Measurements from ENCODE around the gene FAM9C. TPM values are rescaled to one million over a fixed set of nuclear protein-coding genes. Genes with fewer than 3 reads are reported as not detected.

FAM9C gene
- total and polyA plus RNA-seq, 5 donors from 2014 or later, result not detected

- Histone ChIP-seq H3K4me3 (ENCODE audit: low read depth, low read length) (peak overlapping the region; percentile 51), H3K9me3 (ENCODE audit: control insufficient read depth in 2 of 2, low read length in 2 of 2) (no peaks in the 10 kb centered on the region), H3K36me3 (ENCODE audit: control insufficient read depth, insufficient read depth, low read length) (no peaks in the 10 kb centered on the region), H3K27ac (ENCODE audit: insufficient read depth, low read length, poor library complexity, severe bottlenecking) (peak overlapping the region; percentile 55), H3K4me1 (ENCODE audit: control insufficient read depth, insufficient read depth, low read length, poor library complexity, severe bottlenecking) (peaks cover 46% of the 10 kb centered on the region), H3K27me3 (ENCODE audit: control insufficient read depth, insufficient read depth, low read length) (no peaks in the 10 kb centered on the region)
- peak overlapping the region in 3 of 4 donors; percentile 15 to 75 (median 59) for H3K4me3 Mint-ChIP-seq
- no peaks in the 10 kb centered on the region for H3K27me3 Mint-ChIP-seq
- peak in 2 of 3 donors; percentile 33 to 71 for DNase-seq
- peaks cover 31 to 77% (median 46%) of the 10 kb centered on the region in 4 donors for H3K4me1 Mint-ChIP-seq
- ATAC-seq (ENCODE audit: low read depth in 2 of 2), result peak; percentile 31 to 45
- H3K36me3 Mint-ChIP-seq, result no peaks in the 10 kb centered on the region
- no peaks in the 10 kb centered on the region for H3K9me3 Mint-ChIP-seq
- H3K27ac Mint-ChIP-seq, result peak overlapping the region; percentile 74 to 96 (median 89)
These were observed 14.3 kb downstream of the FAM9C start for GRCh38 chrX:13029887-13030771.

GRCh38 chrX:13029637-13029886 is 14.9 kb downstream of the FAM9C start:
- H3K4me1 ChIP-seq (ENCODE audit: control insufficient read depth, insufficient read depth, low read length, poor library complexity, severe bottlenecking), result peaks cover 49% of the 10 kb centered on the region
- Mint-ChIP-seq H3K4me3 (peak overlapping the region in 2 of 4 donors; percentile 50 to 69), H3K27ac (peak overlapping the region; percentile 74 to 96 (median 89)), H3K36me3 (no peaks in the 10 kb centered on the region), H3K4me1 (peaks cover 31 to 82% (median 49%) of the 10 kb centered on the region in 4 donors), H3K9me3 (no peaks in the 10 kb centered on the region), H3K27me3 (no peaks in the 10 kb centered on the region)
- no peak for ATAC-seq (ENCODE audit: low read depth in 2 of 2)
- H3K36me3 ChIP-seq (ENCODE audit: control insufficient read depth, insufficient read depth, low read length), result no peaks in the 10 kb centered on the region
- peak overlapping the region; percentile 55 for H3K27ac ChIP-seq (ENCODE audit: insufficient read depth, low read length, poor library complexity, severe bottlenecking)
- DNase-seq, result no peak
- H3K27me3 ChIP-seq (ENCODE audit: control insufficient read depth, insufficient read depth, low read length), result no peaks in the 10 kb centered on the region
- H3K9me3 ChIP-seq (ENCODE audit: control insufficient read depth in 2 of 2, low read length in 2 of 2), result no peaks in the 10 kb centered on the region
- peak overlapping the region; percentile 19 for H3K4me3 ChIP-seq (ENCODE audit: low read depth, low read length)

- Mint-ChIP-seq H3K4me3 (peak overlapping the region in 3 of 4 donors; percentile 15 to 69 (median 50)), H3K9me3 (no peaks in the 10 kb centered on the region), H3K36me3 (no peaks in the 10 kb centered on the region), H3K27ac (peak overlapping the region; percentile 70 to 96 (median 89)), H3K27me3 (no peaks in the 10 kb centered on the region), H3K4me1 (peaks cover 31 to 84% (median 49%) of the 10 kb centered on the region in 4 donors)
- peak in 1 of 3 donors; percentile 38 for DNase-seq
- peak overlapping the region; percentile 26 for H3K4me3 ChIP-seq (ENCODE audit: low read depth, low read length)
- H3K4me1 ChIP-seq (ENCODE audit: control insufficient read depth, insufficient read depth, low read length, poor library complexity, severe bottlenecking), result peaks cover 49% of the 10 kb centered on the region
- no peak for ATAC-seq (ENCODE audit: low read depth in 2 of 2)
- peak overlapping the region; percentile 55 for H3K27ac ChIP-seq (ENCODE audit: insufficient read depth, low read length, poor library complexity, severe bottlenecking)
- no peaks in the 10 kb centered on the region for H3K9me3 ChIP-seq (ENCODE audit: control insufficient read depth in 2 of 2, low read length in 2 of 2)
- no peaks in the 10 kb centered on the region for H3K36me3 ChIP-seq (ENCODE audit: control insufficient read depth, insufficient read depth, low read length)
- H3K27me3 ChIP-seq (ENCODE audit: control insufficient read depth, insufficient read depth, low read length), result no peaks in the 10 kb centered on the region
These were observed 15.4 kb downstream of the FAM9C start for GRCh38 chrX:13028871-13029636.

GRCh38 chrX:13026877-13027652 is 17.4 kb downstream of the FAM9C start:
- H3K9me3 ChIP-seq (ENCODE audit: control insufficient read depth in 2 of 2, low read length in 2 of 2), result no peaks in the 10 kb centered on the region
- peaks cover 31 to 89% (median 49%) of the 10 kb centered on the region in 4 donors for H3K4me1 Mint-ChIP-seq
- no peak overlapping the region for H3K4me3 ChIP-seq (ENCODE audit: low read depth, low read length)
- no peaks in the 10 kb centered on the region for H3K36me3 ChIP-seq (ENCODE audit: control insufficient read depth, insufficient read depth, low read length)
- H3K4me3 Mint-ChIP-seq, result no peak overlapping the region
- H3K36me3 Mint-ChIP-seq, result no peaks in the 10 kb centered on the region
- H3K27me3 Mint-ChIP-seq, result no peaks in the 10 kb centered on the region
- no peaks in the 10 kb centered on the region for H3K27me3 ChIP-seq (ENCODE audit: control insufficient read depth, insufficient read depth, low read length)
- DNase-seq, result no peak
- peak overlapping the region in 2 of 3 donors; percentile 7 to 73 for H3K27ac Mint-ChIP-seq
- no peak for ATAC-seq (ENCODE audit: low read depth in 2 of 2)
- peaks cover 51% of the 10 kb centered on the region for H3K4me1 ChIP-seq (ENCODE audit: control insufficient read depth, insufficient read depth, low read length, poor library complexity, severe bottlenecking)
- H3K9me3 Mint-ChIP-seq, result no peaks in the 10 kb centered on the region
- peak overlapping the region; percentile 55 for H3K27ac ChIP-seq (ENCODE audit: insufficient read depth, low read length, poor library complexity, severe bottlenecking)

- H3K27me3 Mint-ChIP-seq, result no peaks in the 10 kb centered on the region
- peak overlapping the region; percentile 73 to 97 (median 80) for H3K27ac Mint-ChIP-seq
- H3K4me3 Mint-ChIP-seq, result peak overlapping the region in 2 of 4 donors; percentile 50 to 59
- Histone ChIP-seq H3K27me3 (ENCODE audit: control insufficient read depth, insufficient read depth, low read length) (no peaks in the 10 kb centered on the region), H3K36me3 (ENCODE audit: control insufficient read depth, insufficient read depth, low read length) (no peaks in the 10 kb centered on the region), H3K9me3 (ENCODE audit: control insufficient read depth in 2 of 2, low read length in 2 of 2) (no peaks in the 10 kb centered on the region), H3K4me1 (ENCODE audit: control insufficient read depth, insufficient read depth, low read length, poor library complexity, severe bottlenecking) (peaks cover 40% of the 10 kb centered on the region), H3K27ac (ENCODE audit: insufficient read depth, low read length, poor library complexity, severe bottlenecking) (no peak overlapping the region), H3K4me3 (ENCODE audit: low read depth, low read length) (peak overlapping the region; percentile 26)
- no peaks in the 10 kb centered on the region for H3K36me3 Mint-ChIP-seq
- H3K4me1 Mint-ChIP-seq, result peaks cover 25 to 73% (median 35%) of the 10 kb centered on the region in 4 donors
- no peaks in the 10 kb centered on the region for H3K9me3 Mint-ChIP-seq
- no peak for ATAC-seq (ENCODE audit: low read depth in 2 of 2)
- no peak for DNase-seq
These were observed 19.4 kb downstream of the FAM9C start for GRCh38 chrX:13024986-13025385.

- no peaks in the 10 kb centered on the region for H3K9me3 ChIP-seq (ENCODE audit: control insufficient read depth in 2 of 2, low read length in 2 of 2)
- H3K4me1 ChIP-seq (ENCODE audit: control insufficient read depth, insufficient read depth, low read length, poor library complexity, severe bottlenecking), result peaks cover 30% of the 10 kb centered on the region
- Mint-ChIP-seq H3K4me1 (peaks cover 23 to 67% (median 32%) of the 10 kb centered on the region in 4 donors), H3K9me3 (no peaks in the 10 kb centered on the region), H3K27me3 (no peaks in the 10 kb centered on the region), H3K27ac (peak overlapping the region; percentile 70 to 76 (median 71)), H3K4me3 (no peak overlapping the region), H3K36me3 (no peaks in the 10 kb centered on the region)
- no peak overlapping the region for H3K27ac ChIP-seq (ENCODE audit: insufficient read depth, low read length, poor library complexity, severe bottlenecking)
- DNase-seq (no peak), ATAC-seq (ENCODE audit: low read depth in 2 of 2) (no peak)
- no peak overlapping the region for H3K4me3 ChIP-seq (ENCODE audit: low read depth, low read length)
- no peaks in the 10 kb centered on the region for H3K36me3 ChIP-seq (ENCODE audit: control insufficient read depth, insufficient read depth, low read length)
- H3K27me3 ChIP-seq (ENCODE audit: control insufficient read depth, insufficient read depth, low read length), result no peaks in the 10 kb centered on the region
These were observed 20.4 kb downstream of the FAM9C start for GRCh38 chrX:13023979-13024378.

- H3K27me3 Mint-ChIP-seq, result no peaks in the 10 kb centered on the region
- H3K27me3 ChIP-seq (ENCODE audit: control insufficient read depth, insufficient read depth, low read length), result no peaks in the 10 kb centered on the region
- peak overlapping the region; percentile 70 to 76 (median 71) for H3K27ac Mint-ChIP-seq
- no peak overlapping the region for H3K4me3 Mint-ChIP-seq
- H3K4me1 ChIP-seq (ENCODE audit: control insufficient read depth, insufficient read depth, low read length, poor library complexity, severe bottlenecking), result peaks cover 29% of the 10 kb centered on the region
- no peaks in the 10 kb centered on the region for H3K36me3 ChIP-seq (ENCODE audit: control insufficient read depth, insufficient read depth, low read length)
- H3K36me3 Mint-ChIP-seq, result no peaks in the 10 kb centered on the region
- H3K9me3 Mint-ChIP-seq, result no peaks in the 10 kb centered on the region
- ATAC-seq (ENCODE audit: low read depth in 2 of 2) (no peak), DNase-seq (no peak)
- H3K4me3 ChIP-seq (ENCODE audit: low read depth, low read length), result no peak overlapping the region
- H3K27ac ChIP-seq (ENCODE audit: insufficient read depth, low read length, poor library complexity, severe bottlenecking), result no peak overlapping the region
- no peaks in the 10 kb centered on the region for H3K9me3 ChIP-seq (ENCODE audit: control insufficient read depth in 2 of 2, low read length in 2 of 2)
- peaks cover 23 to 63% (median 31%) of the 10 kb centered on the region in 4 donors for H3K4me1 Mint-ChIP-seq
These were observed 20.9 kb downstream of the FAM9C start for GRCh38 chrX:13023567-13023966.
